ENCODE results near the gene R3HDM4.
A peak's percentile ranks its signal among the peaks of the same experiment; 100 is the strongest.

Gene R3HDM4

DNA sequence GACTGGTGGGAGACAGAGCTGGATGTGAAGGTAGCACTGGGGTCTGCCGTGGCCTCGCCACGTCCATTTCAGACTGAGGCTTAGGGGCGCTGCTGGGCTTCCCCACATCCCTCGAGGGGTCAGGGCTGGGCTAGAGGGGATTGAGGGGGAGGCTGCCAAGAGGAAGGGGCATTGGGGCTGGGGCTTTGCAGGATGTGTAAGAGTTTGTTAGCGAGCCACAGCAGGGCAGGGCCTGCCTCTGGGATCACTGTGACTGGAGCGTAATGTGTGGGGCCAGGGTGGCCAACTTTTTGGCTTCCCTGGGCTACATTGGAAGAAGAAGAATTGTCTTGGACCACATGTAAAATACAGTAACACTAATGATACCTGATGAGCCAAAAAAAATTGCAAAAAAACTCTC is 26.9 kb upstream of the R3HDM4 start:
- H3K4me1 Mint-ChIP-seq, result peaks cover 28% of the 10 kb centered on the region
- H3K27me3 Mint-ChIP-seq, result peaks cover 2% of the 10 kb centered on the region
- ATAC-seq (no peak), DNase-seq (no peak)
- H3K9me3 Mint-ChIP-seq, result no peaks in the 10 kb centered on the region
- H3K36me3 Mint-ChIP-seq (ENCODE audit: low read depth), result no peaks in the 10 kb centered on the region
- H3K4me3 Mint-ChIP-seq, result peak overlapping the region; percentile 66
- peak overlapping the region; percentile 47 for H3K27ac Mint-ChIP-seq

DNA sequence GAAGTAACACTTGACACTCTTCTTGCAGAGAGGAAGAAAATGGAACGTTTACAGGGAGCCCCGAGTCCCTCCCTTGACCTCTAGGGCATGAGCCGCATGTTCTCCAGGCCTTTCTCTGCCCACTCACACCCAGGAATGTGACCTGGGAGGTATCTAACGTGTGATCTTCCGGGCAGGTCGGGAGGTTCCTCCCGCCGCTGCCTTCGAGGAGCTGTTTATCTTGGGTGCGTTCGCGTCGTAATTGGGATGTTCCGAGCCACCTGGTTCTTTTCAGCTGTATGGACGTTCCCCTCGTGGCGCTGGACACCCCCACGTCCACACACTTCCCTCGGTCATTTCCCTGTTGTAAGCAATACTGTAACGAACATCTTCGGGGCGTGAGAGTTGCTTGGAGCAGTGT is 26.4 kb upstream of the R3HDM4 start:
- Mint-ChIP-seq H3K4me3 (peak overlapping the region; percentile 66), H3K27me3 (peaks cover 2% of the 10 kb centered on the region), H3K27ac (no peak overlapping the region), H3K36me3 (ENCODE audit: low read depth) (no peaks in the 10 kb centered on the region), H3K9me3 (no peaks in the 10 kb centered on the region), H3K4me1 (peaks cover 28% of the 10 kb centered on the region)
- DNase-seq (no peak), ATAC-seq (no peak)

DNA sequence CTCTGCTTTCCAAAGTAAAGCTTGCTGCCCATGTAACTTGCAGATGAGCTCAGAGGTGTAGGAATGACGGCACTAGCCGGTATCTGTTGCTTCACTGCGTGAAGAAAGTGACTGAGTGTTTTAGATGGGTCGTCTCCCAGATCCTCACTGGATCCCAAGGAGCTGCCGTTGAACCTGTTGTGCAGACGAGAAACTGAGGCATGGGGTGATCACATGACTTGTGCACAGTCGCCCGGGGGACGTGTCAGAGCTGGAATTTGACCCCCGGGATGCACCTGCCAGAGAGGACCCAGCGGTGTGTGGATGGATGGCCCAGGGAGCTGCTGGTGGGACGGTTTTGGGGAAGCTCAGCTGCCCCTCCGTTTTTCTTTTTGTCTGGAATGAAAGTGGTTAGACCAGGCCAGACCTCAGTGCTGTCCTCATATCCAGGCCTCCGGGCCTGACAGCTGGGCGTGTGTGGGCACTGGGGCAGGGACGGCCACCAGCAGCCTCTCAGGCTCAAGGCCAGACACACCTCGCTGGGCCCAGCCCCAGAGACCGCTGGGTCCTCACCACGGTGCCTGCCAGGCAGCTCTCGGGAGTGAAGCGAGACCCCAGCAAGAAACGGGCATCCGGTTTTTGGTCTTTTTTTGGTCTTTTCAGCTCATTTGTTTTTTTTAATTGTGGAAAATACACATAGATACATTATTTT is 25.4 kb upstream of the R3HDM4 start:
- Mint-ChIP-seq H3K36me3 (ENCODE audit: low read depth) (no peaks in the 10 kb centered on the region), H3K9me3 (no peaks in the 10 kb centered on the region), H3K4me3 (no peak overlapping the region), H3K27me3 (peaks cover 2% of the 10 kb centered on the region), H3K27ac (no peak overlapping the region), H3K4me1 (peaks cover 28% of the 10 kb centered on the region)
- ATAC-seq, result no peak
- no peak for DNase-seq

DNA sequence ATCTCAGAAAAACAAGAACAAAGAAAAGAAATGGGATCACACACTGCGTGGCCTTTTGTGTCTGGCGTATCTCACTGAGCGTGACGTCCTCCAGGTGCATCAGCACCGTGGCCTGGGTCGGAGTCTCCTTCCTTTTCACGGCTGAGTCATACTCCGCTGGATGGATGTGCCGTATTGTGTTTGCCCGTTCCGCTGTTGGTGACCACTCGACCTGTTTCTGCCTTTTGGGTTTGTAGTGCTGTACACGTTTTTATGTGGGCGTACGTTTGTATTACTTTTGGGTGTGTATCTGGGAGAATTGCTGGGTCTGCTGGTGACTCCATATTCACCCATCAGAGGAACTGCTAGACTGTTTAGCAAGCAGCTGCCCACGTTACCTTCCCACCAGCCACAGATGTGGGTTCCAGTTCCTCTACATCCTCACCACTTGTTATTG is 24.3 kb upstream of the R3HDM4 start:
- Mint-ChIP-seq H3K4me1 (peaks cover 34% of the 10 kb centered on the region), H3K9me3 (no peaks in the 10 kb centered on the region), H3K4me3 (no peak overlapping the region), H3K27ac (peak overlapping the region; percentile 57), H3K27me3 (peaks cover 2% of the 10 kb centered on the region), H3K36me3 (ENCODE audit: low read depth) (no peaks in the 10 kb centered on the region)
- DNase-seq (peak; percentile 45), ATAC-seq (peak; percentile 63)

DNA sequence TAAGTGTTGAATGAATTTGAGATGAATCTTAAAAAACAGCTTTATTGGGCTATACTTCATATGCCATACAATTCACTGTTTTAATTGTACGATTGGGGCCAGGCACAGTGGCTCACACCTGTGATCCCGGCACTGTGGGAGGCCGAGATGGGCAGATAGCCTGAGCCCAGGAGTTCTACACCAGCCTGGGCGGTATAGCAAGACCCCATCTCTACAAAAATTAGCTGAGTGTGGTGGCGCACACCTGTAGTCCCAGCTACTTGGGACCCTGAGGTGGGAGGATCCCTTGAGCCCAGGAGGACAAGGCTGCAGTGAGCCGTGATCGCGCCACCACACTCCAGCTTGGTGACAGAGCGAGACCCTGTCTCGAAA is 23.1 kb upstream of the R3HDM4 start:
- H3K4me3 Mint-ChIP-seq, result no peak overlapping the region
- no peaks in the 10 kb centered on the region for H3K9me3 Mint-ChIP-seq
- ATAC-seq, result no peak
- no peak for DNase-seq
- peaks cover 2% of the 10 kb centered on the region for H3K27me3 Mint-ChIP-seq
- H3K36me3 Mint-ChIP-seq (ENCODE audit: low read depth), result no peaks in the 10 kb centered on the region
- H3K4me1 Mint-ChIP-seq, result peaks cover 32% of the 10 kb centered on the region
- no peak overlapping the region for H3K27ac Mint-ChIP-seq

DNA sequence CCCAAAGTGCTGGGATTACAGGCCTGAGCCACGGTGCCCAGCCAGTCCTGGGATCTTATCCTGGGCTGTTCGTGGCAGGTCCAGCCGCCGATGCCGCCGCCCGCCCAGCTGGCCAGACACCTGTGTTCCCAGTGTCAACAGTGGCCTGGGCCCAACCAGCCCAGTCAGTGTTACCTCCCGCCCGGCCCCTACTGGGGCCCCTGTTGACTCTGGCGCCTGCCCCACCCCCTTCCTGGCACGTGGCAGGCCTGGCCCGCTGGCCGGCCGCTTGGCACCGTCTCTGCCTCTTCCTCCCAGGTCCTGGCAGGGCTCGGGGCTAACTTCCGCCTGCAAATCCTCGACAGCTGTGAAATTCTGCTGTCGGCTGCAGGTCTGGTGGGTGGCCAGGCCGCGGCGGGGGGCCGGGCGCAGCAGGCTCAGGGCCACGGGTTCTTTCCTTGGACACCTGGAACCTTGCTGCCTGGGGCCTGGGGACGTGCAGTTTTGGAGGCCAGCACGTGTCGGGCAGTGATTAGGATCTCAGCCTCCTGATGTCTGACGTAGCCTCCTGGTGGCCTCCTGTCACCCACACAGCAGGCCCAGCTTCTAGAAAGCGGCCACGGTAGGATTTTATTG is 22.0 kb upstream of the R3HDM4 start:
- Mint-ChIP-seq H3K4me1 (peaks cover 27% of the 10 kb centered on the region), H3K9me3 (no peaks in the 10 kb centered on the region), H3K27ac (no peak overlapping the region), H3K27me3 (peaks cover 2% of the 10 kb centered on the region), H3K4me3 (no peak overlapping the region), H3K36me3 (ENCODE audit: low read depth) (no peaks in the 10 kb centered on the region)
- DNase-seq, result no peak
- ATAC-seq, result no peak

DNA sequence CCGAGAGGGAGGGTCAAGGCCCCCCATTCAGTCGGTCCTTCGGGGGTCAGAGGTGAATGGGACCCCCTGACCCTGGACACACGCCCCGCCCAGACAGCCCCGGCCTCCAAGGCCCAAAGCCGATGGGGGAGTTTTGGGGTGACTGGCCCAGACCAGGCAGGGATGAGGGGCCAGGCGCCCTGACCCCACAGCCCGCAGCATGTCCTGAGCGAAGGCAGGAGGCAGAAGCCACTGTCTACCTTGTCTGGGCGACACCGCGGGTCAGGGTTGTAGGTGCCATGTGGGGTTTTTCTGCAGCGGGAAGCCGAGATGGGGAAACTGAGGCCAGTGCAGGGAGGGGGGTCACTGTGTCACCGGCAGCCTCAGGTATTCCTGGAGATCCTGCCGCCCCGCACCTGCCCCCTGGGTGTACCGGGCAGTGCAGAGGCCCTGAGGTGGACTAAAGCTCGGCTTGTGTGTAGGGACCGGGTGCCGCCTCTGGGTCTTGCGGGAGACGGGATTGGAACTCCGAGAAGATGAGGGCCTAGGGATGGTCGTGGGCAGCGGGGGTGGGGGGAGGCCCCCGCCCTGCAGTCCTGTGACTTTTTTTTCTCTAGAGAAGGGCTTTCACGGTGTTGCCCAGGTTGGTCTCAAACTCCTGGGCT is 21.3 kb upstream of the R3HDM4 start:
- DNase-seq (no peak), ATAC-seq (no peak)
- peaks cover 25% of the 10 kb centered on the region for H3K4me1 Mint-ChIP-seq
- no peak overlapping the region for H3K4me3 Mint-ChIP-seq
- H3K36me3 Mint-ChIP-seq (ENCODE audit: low read depth), result no peaks in the 10 kb centered on the region
- H3K27ac Mint-ChIP-seq, result no peak overlapping the region
- peaks cover 2% of the 10 kb centered on the region for H3K27me3 Mint-ChIP-seq
- no peaks in the 10 kb centered on the region for H3K9me3 Mint-ChIP-seq

DNA sequence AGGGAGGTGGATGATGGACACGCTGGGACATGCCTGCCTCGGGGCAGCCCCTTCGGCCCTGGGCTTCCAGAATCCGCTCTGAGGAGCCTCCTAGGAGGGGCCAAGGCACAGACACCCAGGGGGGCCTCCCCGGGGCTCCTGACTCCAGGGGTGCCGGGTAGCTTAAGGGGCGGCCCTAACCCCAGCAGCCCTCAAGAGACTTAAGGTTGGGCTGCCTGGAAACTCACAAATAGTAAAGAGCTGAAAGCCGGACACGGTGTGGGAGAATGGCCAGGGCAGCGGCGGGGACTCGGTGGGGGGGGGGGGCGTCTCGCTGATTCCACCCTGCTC is 20.5 kb upstream of the R3HDM4 start:
- DNase-seq (no peak), ATAC-seq (no peak)
- Mint-ChIP-seq H3K9me3 (no peaks in the 10 kb centered on the region), H3K36me3 (ENCODE audit: low read depth) (no peaks in the 10 kb centered on the region), H3K27ac (no peak overlapping the region), H3K4me1 (peaks cover 25% of the 10 kb centered on the region), H3K4me3 (no peak overlapping the region), H3K27me3 (peaks cover 2% of the 10 kb centered on the region)

DNA sequence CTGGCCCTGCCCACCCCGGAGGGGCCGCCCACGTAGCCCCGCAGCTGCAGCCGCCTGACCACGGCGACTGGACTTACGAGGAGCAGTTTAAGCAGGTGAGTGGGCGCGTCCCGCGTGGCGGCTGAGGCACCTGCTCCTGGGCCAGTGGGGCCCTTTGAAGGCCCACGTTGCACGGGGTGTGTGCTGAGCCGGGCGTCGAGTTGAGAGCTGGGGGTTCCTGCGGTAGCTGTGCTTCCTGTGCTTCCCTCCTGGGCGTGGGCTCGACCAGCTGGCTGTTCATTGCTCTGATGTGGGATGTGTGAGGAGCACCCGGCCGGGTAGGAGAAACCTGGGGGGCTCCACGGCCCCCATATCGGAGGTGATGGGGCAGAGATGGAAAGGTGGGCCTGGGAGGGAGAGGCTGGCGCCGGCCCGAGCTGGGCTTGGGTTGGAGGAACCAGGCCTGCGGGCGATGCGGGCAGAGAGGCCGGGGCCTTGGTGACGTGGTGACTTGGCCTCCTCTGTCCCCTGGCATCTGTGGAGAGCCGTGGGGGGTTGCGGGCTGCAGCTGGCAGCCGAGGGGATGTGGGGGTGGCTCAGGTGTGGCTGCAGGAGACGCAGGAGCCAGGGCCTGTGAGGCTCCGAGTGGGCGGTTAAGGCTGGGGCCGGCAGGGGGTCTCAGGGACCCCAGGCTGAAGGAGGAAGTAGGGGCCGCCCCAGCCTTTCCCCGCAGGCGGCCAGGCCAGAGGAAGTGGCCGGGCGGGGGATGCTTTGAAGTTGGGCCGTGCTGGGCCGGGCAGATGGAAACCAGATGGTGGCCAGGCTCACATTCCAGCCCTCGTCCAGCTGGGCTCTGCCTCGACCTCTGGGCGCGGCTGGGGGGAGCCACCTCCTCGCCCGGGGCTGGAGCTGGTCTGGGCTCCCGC is 19.9 kb upstream of the R3HDM4 start:
- H3K9me3 Mint-ChIP-seq, result no peaks in the 10 kb centered on the region
- peak overlapping the region; percentile 48 for H3K4me3 Mint-ChIP-seq
- H3K4me1 Mint-ChIP-seq, result peaks cover 21% of the 10 kb centered on the region
- H3K27me3 Mint-ChIP-seq, result peaks cover 2% of the 10 kb centered on the region
- H3K36me3 Mint-ChIP-seq (ENCODE audit: low read depth), result no peaks in the 10 kb centered on the region
- no peak overlapping the region for H3K27ac Mint-ChIP-seq
- ATAC-seq (peak; percentile 34), DNase-seq (peak; percentile 41)

DNA sequence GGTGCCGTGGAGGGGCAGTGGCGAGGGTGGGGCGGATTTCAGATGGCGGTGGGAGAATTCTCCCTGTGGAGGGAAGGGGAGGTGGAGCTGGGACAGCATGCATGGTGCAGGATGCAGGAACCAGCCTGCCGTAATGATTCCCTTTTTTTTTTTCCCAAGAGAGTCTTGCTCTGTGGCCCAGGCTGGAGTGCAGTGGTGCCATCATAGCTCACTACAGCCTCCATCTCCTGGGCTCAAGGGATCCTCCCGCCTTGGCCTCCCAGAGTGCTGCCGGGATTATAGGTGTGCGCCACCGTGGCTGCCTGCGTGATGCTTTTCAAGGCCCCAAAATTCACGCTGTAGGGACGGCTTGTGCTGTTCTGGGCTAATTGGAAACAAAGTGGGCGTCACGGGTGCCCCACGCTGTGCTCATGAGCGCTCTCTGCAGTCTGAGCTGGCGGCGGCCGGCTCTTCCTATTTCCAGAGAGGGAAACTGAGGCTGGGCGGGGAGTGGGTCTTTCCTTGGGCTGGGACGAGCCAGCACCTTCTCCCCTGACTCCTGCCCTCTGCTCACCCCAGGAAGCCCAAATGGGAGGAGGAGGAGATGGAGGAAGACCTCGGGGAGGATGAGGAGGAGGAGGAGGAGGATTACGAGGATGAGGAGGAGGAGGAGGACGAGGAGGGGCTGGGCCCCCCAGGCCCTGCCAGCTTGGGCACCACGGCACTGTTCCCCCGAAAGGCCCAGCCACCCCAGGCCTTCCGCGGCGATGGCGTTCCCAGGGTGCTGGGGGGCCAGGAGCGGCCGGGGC is 19.0 kb upstream of the R3HDM4 start:
- no peak overlapping the region for H3K4me3 Mint-ChIP-seq
- H3K27ac Mint-ChIP-seq, result no peak overlapping the region
- peaks cover 16% of the 10 kb centered on the region for H3K4me1 Mint-ChIP-seq

DNA sequence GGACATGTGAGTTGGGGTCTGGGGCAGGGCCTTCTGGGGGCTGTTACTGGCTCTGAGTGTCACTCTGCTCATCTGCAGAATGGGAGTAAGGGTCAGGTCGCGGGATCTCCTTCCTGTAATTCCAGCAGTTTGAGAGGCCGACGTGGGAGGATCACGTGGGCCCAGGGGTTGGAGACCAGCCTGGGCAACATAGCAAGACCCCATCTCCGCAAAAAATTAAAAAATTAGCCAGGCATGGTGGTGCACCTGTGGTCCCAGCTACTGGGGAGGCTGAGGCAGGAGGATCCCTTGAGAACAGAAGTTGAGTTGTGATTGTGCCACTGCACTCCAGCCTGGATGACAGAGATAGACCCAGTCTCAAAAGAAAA is 16.9 kb upstream of the R3HDM4 start:
- Mint-ChIP-seq H3K4me3 (no peak overlapping the region), H3K27ac (no peak overlapping the region)

More for the DNA sequence above, 19.0 kb upstream of the R3HDM4 start:
- no peak for DNase-seq
- Mint-ChIP-seq H3K27me3 (no peaks in the 10 kb centered on the region), H3K36me3 (ENCODE audit: low read depth) (no peaks in the 10 kb centered on the region), H3K9me3 (no peaks in the 10 kb centered on the region)
- ATAC-seq, result no peak

DNA sequence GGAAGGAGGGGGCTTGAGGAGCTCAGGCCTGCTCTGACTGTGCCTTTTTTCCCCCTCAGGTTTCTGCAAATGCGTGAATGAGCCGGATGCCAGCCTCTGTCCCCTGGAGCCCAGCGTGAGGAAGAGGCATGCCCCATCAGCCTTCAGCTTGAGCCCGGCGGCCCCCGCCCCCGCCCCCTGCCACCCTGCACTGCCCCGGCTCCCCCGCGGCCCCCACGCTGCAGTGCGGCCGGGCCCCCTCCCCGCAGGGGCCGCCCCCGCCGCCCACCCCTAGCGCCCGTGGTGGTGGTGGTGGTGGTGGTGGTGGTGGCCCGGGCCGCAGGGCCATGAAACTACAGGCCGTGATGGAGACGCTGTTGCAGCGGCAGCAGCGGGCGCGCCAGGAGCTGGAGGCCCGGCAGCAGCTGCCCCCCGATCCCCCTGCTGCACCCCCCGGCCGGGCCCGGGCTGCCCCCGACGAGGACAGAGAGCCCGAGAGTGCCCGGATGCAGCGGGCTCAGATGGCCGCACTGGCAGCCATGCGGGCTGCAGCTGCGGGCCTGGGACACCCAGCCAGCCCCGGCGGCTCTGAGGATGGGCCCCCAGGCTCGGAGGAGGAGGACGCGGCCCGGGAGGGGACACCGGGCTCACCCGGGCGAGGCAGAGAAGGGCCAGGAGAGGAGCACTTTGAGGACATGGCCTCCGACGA is 16.3 kb upstream of the R3HDM4 start:
- H3K4me1 Mint-ChIP-seq, result peaks cover 17% of the 10 kb centered on the region
- DNase-seq (no peak), ATAC-seq (no peak)
- no peak overlapping the region for H3K4me3 Mint-ChIP-seq
- no peaks in the 10 kb centered on the region for H3K36me3 Mint-ChIP-seq (ENCODE audit: low read depth)
- no peaks in the 10 kb centered on the region for H3K27me3 Mint-ChIP-seq
- no peak overlapping the region for H3K27ac Mint-ChIP-seq
- no peaks in the 10 kb centered on the region for H3K9me3 Mint-ChIP-seq

More for the DNA sequence above, 16.9 kb upstream of the R3HDM4 start:
- DNase-seq (no peak), ATAC-seq (no peak)
- Mint-ChIP-seq H3K4me1 (peaks cover 14% of the 10 kb centered on the region), H3K36me3 (ENCODE audit: low read depth) (no peaks in the 10 kb centered on the region), H3K9me3 (no peaks in the 10 kb centered on the region), H3K27me3 (no peaks in the 10 kb centered on the region)

DNA sequence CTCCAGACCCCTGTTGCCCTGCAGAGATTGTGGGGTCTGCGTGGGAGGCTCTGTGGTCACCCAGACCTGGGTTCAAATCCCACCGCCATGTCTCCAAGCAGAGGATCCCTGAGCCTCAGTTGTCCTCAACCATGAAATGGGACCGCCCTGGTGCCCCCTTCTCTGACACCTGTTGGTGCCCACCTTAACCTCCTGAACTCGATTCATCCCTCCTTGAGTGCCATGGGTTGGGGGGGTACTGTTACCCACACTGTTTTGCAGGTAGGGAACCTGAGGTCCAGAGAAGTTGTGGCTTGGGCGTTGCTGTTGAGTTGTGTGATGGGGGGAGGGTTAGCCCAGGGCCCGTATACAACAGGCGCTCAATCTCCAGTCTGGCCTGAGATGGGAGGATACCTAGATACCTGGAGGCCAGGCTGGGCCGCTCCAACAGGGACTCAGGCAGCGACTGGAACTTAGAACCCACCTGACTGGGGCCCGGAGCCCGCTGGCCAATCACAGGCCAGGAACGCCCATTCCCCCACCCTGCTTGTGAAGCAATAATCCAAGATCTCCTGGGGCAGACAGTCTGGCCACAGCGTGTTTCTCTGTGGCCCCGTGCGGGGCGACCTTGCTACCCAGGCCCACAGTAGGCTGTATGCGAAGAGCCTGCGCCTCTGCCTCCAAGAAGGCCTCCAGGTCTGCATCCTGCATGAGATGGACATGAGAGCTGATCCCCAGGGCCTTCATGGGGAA is 15.6 kb upstream of the R3HDM4 start:
- no peak for ATAC-seq
- H3K27me3 Mint-ChIP-seq, result no peaks in the 10 kb centered on the region
- H3K4me3 Mint-ChIP-seq, result no peak overlapping the region
- H3K27ac Mint-ChIP-seq, result no peak overlapping the region
- peaks cover 20% of the 10 kb centered on the region for H3K4me1 Mint-ChIP-seq
- no peaks in the 10 kb centered on the region for H3K36me3 Mint-ChIP-seq (ENCODE audit: low read depth)
- H3K9me3 Mint-ChIP-seq, result no peaks in the 10 kb centered on the region
- no peak for DNase-seq
